Eye (tissue), 1 donor: ENCODE results near the gene PERM1.

Experiments
- DNase-seq: peaks from one replicate; pipeline ENCODE4 v3.0.0-alpha.2; 2015

PERM1 gene

GRCh38 chr1:975896-976683 is 5.8 kb downstream of the PERM1 start:
- peak; percentile 92 for DNase-seq

GRCh38 chr1:975365-975764 is 6.5 kb downstream of the PERM1 start:
- DNase-seq = no peak

GRCh38 chr1:974687-975328 is 7.1 kb downstream of the PERM1 start:
- no peak for DNase-seq

- DNase-seq = no peak
Measured at GRCh38 chr1:974293-974640, 7.6 kb downstream of the PERM1 start.

GRCh38 chr1:973459-974292 is 8.2 kb downstream of the PERM1 start:
- DNase-seq = no peak

- DNase-seq = no peak
Measured at GRCh38 chr1:972726-973458, 9.0 kb downstream of the PERM1 start.

GRCh38 chr1:971751-972506 is 10.0 kb downstream of the PERM1 start:
- no peak for DNase-seq

- DNase-seq = no peak
Measured at GRCh38 chr1:970973-971730, 10.7 kb downstream of the PERM1 start.

GRCh38 chr1:970242-970972 is 11.5 kb downstream of the PERM1 start:
- DNase-seq = no peak

GRCh38 chr1:969260-969855 is 12.5 kb downstream of the PERM1 start:
- no peak for DNase-seq

GRCh38 chr1:967466-968343 is 14.2 kb downstream of the PERM1 start:
- DNase-seq = no peak

- peak; percentile 60 for DNase-seq
Measured at GRCh38 chr1:966704-967300, 15.1 kb downstream of the PERM1 start.

GRCh38 chr1:966135-966703 is 15.7 kb downstream of the PERM1 start, which contains the start of gene PLEKHN1:
Gene PLEKHN1 (plus strand): TSS chr1:966482. CDS start chr1:966532, 50 bp downstream.
- DNase-seq = no peak

GRCh38 chr1:965526-966134 is 16.3 kb downstream of the PERM1 start:
- DNase-seq = no peak

GRCh38 chr1:964691-965525 is 17.0 kb downstream of the PERM1 start:
- DNase-seq = no peak

- no peak for DNase-seq
Measured at GRCh38 chr1:963746-964525, 18.0 kb downstream of the PERM1 start.
